H1 (cell line): ENCODE measurements around the gene GLRA2. TPM values are rescaled to one million over a fixed set of nuclear protein-coding genes. Genes with fewer than 3 reads are reported as not detected.

ENCODE experiments used
- CTCF ChIA-PET: fragments of 300-600 bp; sonication (Branson Sonifier 250); formaldehyde crosslinking; loops from one replicate; lab custom pipeline; 2021; ENCODE audit not compliant: partially characterized antibody; lab: Charles Lee
- POLR2A ChIA-PET: fragments of 300-600 bp; sonication (Branson Sonifier 250); formaldehyde crosslinking; loops from one replicate; lab custom pipeline; 2021; ENCODE audit warnings: inconsistent platforms; ENCODE audit not compliant: partially characterized antibody; lab: Charles Lee
- DNase-seq, 2 experiments: peaks; one replicate each; pipeline versions ENCODE4 v3.0.0 to v3.0.0-alpha.2; 2010 to 2022; ENCODE audit warnings: low spot score in 2 of 2, low read depth in 1 of 2, mixed read lengths in 1 of 2
- FAIRE-seq: peaks from 2 replicates; lab custom pipeline; 2011; peaks lifted over from hg19 to GRCh38; lab: Jason Lieb, UNC
- H2AFZ ChIP-seq: 2 replicates; pipeline ENCODE4 v1.8.1; 2012; ENCODE audit warnings: low read length, inconsistent platforms
- H2AK5ac ChIP-seq: 2 replicates; pipeline ENCODE4 v1.6.1; 2013; ENCODE audit warnings: low read depth, low read length
- H2BK120ac ChIP-seq: replicated peaks from 2 replicates; pipeline ENCODE3; 2013; ENCODE audit warnings: low read depth, low read length, inconsistent platforms
- H2BK12ac ChIP-seq: 2 replicates; pipeline ENCODE4 v1.6.1; 2013; ENCODE audit warnings: low read depth, low read length
- H2BK15ac ChIP-seq: 2 replicates; pipeline ENCODE4 v1.6.1; 2013; ENCODE audit warnings: low read length
- H2BK20ac ChIP-seq: 2 replicates; pipeline ENCODE4 v1.6.1; 2013; ENCODE audit warnings: low read length
- H2BK5ac ChIP-seq: 2 replicates; pipeline ENCODE4 v1.6.1; 2013; ENCODE audit warnings: low read depth, low read length
- H3K14ac ChIP-seq: 2 replicates; pipeline ENCODE4 v1.6.1; 2013; ENCODE audit warnings: inconsistent platforms; ENCODE audit not compliant: insufficient read length
- H3K18ac ChIP-seq: 2 replicates; pipeline ENCODE4 v1.6.1; 2013; ENCODE audit warnings: low read length; ENCODE audit errors: extremely low read depth
- H3K23ac ChIP-seq: 2 replicates; pipeline ENCODE4 v1.6.1; 2013; ENCODE audit warnings: inconsistent platforms; ENCODE audit not compliant: insufficient read length
- H3K23me2 ChIP-seq: 2 replicates; pipeline ENCODE4 v1.6.1; 2013; ENCODE audit warnings: low read depth, low read length
- H3K27ac ChIP-seq: 2 replicates; pipeline ENCODE4 v1.6.1; 2011; ENCODE audit warnings: low read depth, low read length, inconsistent platforms
- H3K27me3 ChIP-seq, 4 experiments: replicated peaks in 1 of 4; 1 replicate in 1 of 4; 2 replicates in 3 of 4; pipeline versions ENCODE4 v1.6.1 to v1.8.1; 2011 to 2013; ENCODE audit warnings: low read length in 3 of 4, mild to moderate bottlenecking in 3 of 4, inconsistent platforms in 2 of 4, mixed read lengths in 2 of 4, moderate library complexity in 1 of 4; ENCODE audit not compliant: control insufficient read depth in 3 of 4, insufficient read depth in 3 of 4; ENCODE audit errors: extremely low read depth in 1 of 4
- H3K36me3 ChIP-seq, 4 experiments: 2 replicates each; pipeline versions ENCODE4 v1.6.1 to v1.8.1; 2011 to 2013; ENCODE audit warnings: mild to moderate bottlenecking in 4 of 4, low read length in 3 of 4, moderate library complexity in 2 of 4, control low read depth in 1 of 4, inconsistent platforms in 1 of 4; ENCODE audit not compliant: insufficient read depth in 4 of 4, control insufficient read depth in 2 of 4
- H3K4ac ChIP-seq: replicated peaks from 2 replicates; pipeline ENCODE3; 2013; ENCODE audit warnings: low read length, low read depth, mixed read lengths, inconsistent platforms; ENCODE audit not compliant: insufficient read length
- H3K4me1 ChIP-seq, 4 experiments: replicated peaks in 1 of 4; 1 replicate in 1 of 4; 2 replicates in 3 of 4; pipeline versions ENCODE4 v1.6.1 to v1.8.1; 2011 to 2013; ENCODE audit warnings: low read length in 3 of 4, inconsistent platforms in 2 of 4, mixed read lengths in 1 of 4; ENCODE audit not compliant: insufficient read depth in 4 of 4, control insufficient read depth in 3 of 4
- H3K4me2 ChIP-seq, 2 experiments: 2 replicates each; pipeline versions ENCODE4 v1.6.1 to v1.8.1; 2011 to 2013; ENCODE audit warnings: low read depth in 2 of 2, low read length in 2 of 2, control low read depth in 1 of 2, inconsistent platforms in 1 of 2, mild to moderate bottlenecking in 1 of 2; ENCODE audit not compliant: insufficient read depth in 1 of 2
- H3K4me3 ChIP-seq, 4 experiments: fragments of 200-600, 300-600 bp in 1 of 4; sonication (generic), shearing (Covaris generic), sonication (Bioruptor Twin) in 1 of 4; 2 replicates each; pipeline versions ENCODE4 v1.5.1 to v1.8.1; 2011 to 2016; ENCODE audit warnings: low read length in 4 of 4, low read depth in 3 of 4, control low read depth in 2 of 4, inconsistent platforms in 2 of 4, mild to moderate bottlenecking in 2 of 4, mixed read lengths in 1 of 4, moderate library complexity in 1 of 4; ENCODE audit not compliant: insufficient read depth in 2 of 4; ENCODE audit errors: extremely low read depth in 1 of 4
- H3K56ac ChIP-seq: replicated peaks from 2 replicates; pipeline ENCODE3; 2013; ENCODE audit warnings: low read depth, mild to moderate bottlenecking, mixed read lengths, low read length, inconsistent platforms; ENCODE audit not compliant: insufficient read length
- H3K79me1 ChIP-seq: 2 replicates; pipeline ENCODE4 v1.6.1; 2013; ENCODE audit warnings: low read depth, low read length, control low read depth
- H3K79me2 ChIP-seq, 2 experiments: 2 replicates each; pipeline versions ENCODE4 v1.6.1 to v1.8.1; 2012 to 2013; ENCODE audit warnings: low read length in 2 of 2, mild to moderate bottlenecking in 2 of 2, inconsistent platforms in 1 of 2; ENCODE audit not compliant: insufficient read depth in 2 of 2, control insufficient read depth in 1 of 2
- H3K9ac ChIP-seq, 4 experiments: replicated peaks in 1 of 4; 1 replicate in 1 of 4; 2 replicates in 3 of 4; pipeline versions ENCODE4 v1.6.1 to v1.8.1; 2011 to 2013; ENCODE audit warnings: low read depth in 3 of 4, low read length in 3 of 4, control low read depth in 2 of 4, mild to moderate bottlenecking in 2 of 4, moderate library complexity in 2 of 4, inconsistent platforms in 1 of 4; ENCODE audit errors: extremely low read depth in 1 of 4
- H3K9me3 ChIP-seq, 2 experiments: 2 replicates each; pipeline versions ENCODE4 v1.6.1 to v1.8.1; 2012 to 2013; ENCODE audit warnings: mild to moderate bottlenecking in 2 of 2, moderate library complexity in 2 of 2, control low read depth in 1 of 2, inconsistent platforms in 1 of 2, low read depth in 1 of 2, low read length in 1 of 2, mixed read lengths in 1 of 2; ENCODE audit not compliant: insufficient read depth in 2 of 2
- H4K20me1 ChIP-seq, 2 experiments: replicated peaks in 1 of 2; 2 replicates each; pipeline versions ENCODE3 to v1.8.1; 2011 to 2013; ENCODE audit warnings: inconsistent platforms in 2 of 2, low read length in 2 of 2, mild to moderate bottlenecking in 1 of 2; ENCODE audit not compliant: insufficient read depth in 2 of 2, control insufficient read depth in 1 of 2
- H4K5ac ChIP-seq: 2 replicates; pipeline ENCODE4 v1.6.1; 2013; ENCODE audit warnings: low read length, low read depth, mixed read lengths, inconsistent platforms; ENCODE audit not compliant: insufficient read length
- H4K8ac ChIP-seq: 2 replicates; pipeline ENCODE4 v1.8.0; 2013; ENCODE audit warnings: mild to moderate bottlenecking, moderate library complexity, low read length, inconsistent platforms; ENCODE audit not compliant: insufficient read depth; ENCODE audit errors: extremely low read depth
- H4K91ac ChIP-seq: replicated peaks from 2 replicates; pipeline ENCODE3; 2013; ENCODE audit warnings: low read length, mixed read lengths, inconsistent platforms; ENCODE audit not compliant: insufficient read length
- BACH1 ChIP-seq: IDR thresholded peaks from 2 replicates; pipeline ENCODE4 v1.6.1; 2012; ENCODE audit warnings: low read length, improper control_type of control experiment
- CBX5 ChIP-seq: fragments of 300-800, 300-1000 bp; sonication (generic); IDR thresholded peaks from 2 replicates; pipeline ENCODE4 v1.7.1; 2016; ENCODE audit warnings: antibody characterized with exemption, low read length, low read depth
- FOSL1 ChIP-seq: IDR thresholded peaks from 2 replicates; pipeline ENCODE4 v1.6.1; 2011; ENCODE audit warnings: mild to moderate bottlenecking, low read depth, low read length, moderate library complexity; ENCODE audit not compliant: insufficient read depth
- KDM4A ChIP-seq: IDR thresholded peaks from one replicate; pipeline ENCODE4 v1.7.1; 2012; ENCODE audit warnings: low read depth, mild to moderate bottlenecking, moderate library complexity, low read length, inconsistent platforms; ENCODE audit not compliant: severe bottlenecking
- NRF1 ChIP-seq: IDR thresholded peaks from 2 replicates; pipeline ENCODE4 v1.6.1; 2011; ENCODE audit warnings: mild to moderate bottlenecking, low read depth, low read length, improper control_type of control experiment
- SP2 ChIP-seq: IDR thresholded peaks from 2 replicates; pipeline ENCODE4 v1.6.1; 2012; ENCODE audit warnings: mild to moderate bottlenecking, low read length, inconsistent platforms
- TBP ChIP-seq: IDR thresholded peaks from 2 replicates; pipeline ENCODE4 v1.6.1; 2011; ENCODE audit warnings: low read depth, low read length, improper control_type of control experiment
- WGBS, 2 experiments: shearing (Covaris generic) in 1 of 2; methylation state at CpG; one replicate each; pipeline versions ENCODE4 v1.1.6 to v1.1.7; 2013 to 2015; ENCODE audit warnings: low lambda C conversion rate in 2 of 2, mixed read lengths in 2 of 2, inconsistent platforms in 1 of 2, low coverage in 1 of 2, missing lambda C conversion rate in 1 of 2; ENCODE audit not compliant: insufficient replicate concordance in 2 of 2, insufficient coverage in 1 of 2, insufficient read length in 1 of 2; ENCODE audit errors: extremely low coverage in 1 of 2, missing lambda C conversion rate in 1 of 2; 5-methylcytosine and 5-hydroxymethylcytosine counted together
- polyA plus RNA-seq, 7 experiments: library from polyadenylated mRNA; depleted of rRNA in 3 of 7; stranded (reverse) in 5 of 7; unstranded in 2 of 7; fragments of >200 nt in 5 of 7; fragments of 200-250 nt in 2 of 7; gene quantifications; 1 replicate in 5 of 7; 2 replicates in 1 of 7; 4 replicates in 1 of 7; pipeline versions ENCODE4 v1.2.1 to v1.2.3, GENCODE V29; 2011 to 2013; ENCODE audit warnings: missing spikeins in 2 of 7, mixed read lengths in 2 of 7
- total RNA-seq: library from RNA; stranded (reverse); fragmentation: NEBNext Ultra II Directional; extraction: Animal tissue kit (Norgen Biotek cat#: 25700); gene quantifications from 2 replicates; pipeline ENCODE4 v1.2.1, GENCODE V29; 2021
- TF ChIP-seq, protein P1 (sequence below): IDR thresholded peaks from 2 replicates; pipeline ENCODE4 v1.6.1; 2012; ENCODE audit warnings: inconsistent platforms

Gene GLRA2
- total and polyA plus RNA-seq, 2 of the 8 experiments (the other 6 are each of a cell fraction or from before 2014, with no cell fraction given), result not detected

DNA sequence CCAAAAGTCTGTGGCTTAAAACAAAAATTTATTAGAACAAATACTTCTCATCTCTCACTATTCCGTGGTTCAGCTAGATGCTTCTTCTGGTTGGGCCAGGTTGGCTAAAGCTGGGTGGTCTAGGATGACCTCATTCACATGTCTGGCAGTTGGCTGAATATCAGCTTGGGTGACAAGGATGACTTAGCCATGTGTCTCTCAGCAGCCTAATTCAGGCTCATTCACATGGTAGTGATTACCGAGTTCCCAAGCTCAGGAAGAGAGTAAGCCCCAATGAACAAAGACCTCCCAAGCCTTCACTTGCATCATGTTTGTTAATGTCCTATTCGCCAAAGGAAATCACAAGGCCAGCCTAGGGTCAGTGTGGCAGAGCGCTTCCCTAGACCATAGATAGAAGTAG lies 224.1 kb downstream of the GLRA2 start:
- H4K8ac ChIP-seq, result no peak overlapping the region
- no peaks in the 10 kb centered on the region for H3K36me3 ChIP-seq
- H3K4me3 ChIP-seq, result no peak overlapping the region
- no peaks in the 10 kb centered on the region for H3K79me1 ChIP-seq
- DNase-seq (no peak), FAIRE-seq (no peak)
- H4K5ac ChIP-seq, result no peak overlapping the region
- no peak overlapping the region for H2AK5ac ChIP-seq
- no peak overlapping the region for H3K4me2 ChIP-seq
- H3K4me1 ChIP-seq, result no peaks in the 10 kb centered on the region
- H4K91ac ChIP-seq, result no peak overlapping the region
- H3K18ac ChIP-seq, result no peak overlapping the region
- H4K20me1 ChIP-seq, result no peaks in the 10 kb centered on the region
- H3K27me3 ChIP-seq, result no peaks in the 10 kb centered on the region
- H3K14ac ChIP-seq, result no peak overlapping the region
- 100% methylated on average over 3 of the region's 4 CpGs; no CpG with 5 or more reads in 1 of the 2 experiments for WGBS, 2 experiments
- CTCF ChIA-PET, result no interaction called here
- no peak overlapping the region for H3K27ac ChIP-seq
- POLR2A ChIA-PET, result no interaction called here
- no peak overlapping the region for H3K23ac ChIP-seq
- H3K4ac ChIP-seq, result no peak overlapping the region
- H3K79me2 ChIP-seq, result no peaks in the 10 kb centered on the region
- TF ChIP-seq FOSL1 (no peak), CBX5 (no peak), BACH1 (no peak), TBP (no peak), KDM4A (no peak), NRF1 (no peak), SP2 (no peak)
- TF ChIP-seq, protein P1, sequence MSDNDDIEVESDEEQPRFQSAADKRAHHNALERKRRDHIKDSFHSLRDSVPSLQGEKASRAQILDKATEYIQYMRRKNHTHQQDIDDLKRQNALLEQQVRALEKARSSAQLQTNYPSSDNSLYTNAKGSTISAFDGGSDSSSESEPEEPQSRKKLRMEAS, result no peak
- no peak overlapping the region for H3K56ac ChIP-seq
- no peak overlapping the region for H2BK5ac ChIP-seq
- no peaks in the 10 kb centered on the region for H3K9me3 ChIP-seq
- H2BK120ac ChIP-seq, result no peak overlapping the region
- H3K23me2 ChIP-seq, result no peaks in the 10 kb centered on the region
- no peak overlapping the region for H2BK20ac ChIP-seq
- no peak overlapping the region for H3K9ac ChIP-seq
- no peak overlapping the region for H2AFZ ChIP-seq
- no peak overlapping the region for H2BK12ac ChIP-seq
- H2BK15ac ChIP-seq, result no peak overlapping the region
